H9 (cell line): Measurements from ENCODE around the gene FSIP2. TPM values are rescaled to one million over a fixed set of nuclear protein-coding genes. Genes with fewer than 3 reads are reported as not detected.

Experiments
- DNase-seq: peaks from one replicate; pipeline ENCODE4 v3.0.0-alpha.2; 2017
- H2AFZ ChIP-seq: one replicate; pipeline ENCODE4 v1.6.1; 2013; ENCODE audit warnings: mild to moderate bottlenecking, low read length, control low read depth, moderate library complexity
- H2AK5ac ChIP-seq: 2 replicates; pipeline ENCODE4 v1.6.1; 2013; ENCODE audit warnings: low read length, control low read depth, mixed read lengths; ENCODE audit not compliant: insufficient read length
- H2BK120ac ChIP-seq: one replicate; pipeline ENCODE4 v1.6.1; 2013; ENCODE audit warnings: low read depth, mild to moderate bottlenecking, low read length, control low read depth, inconsistent platforms; ENCODE audit not compliant: poor library complexity, severe bottlenecking
- H2BK12ac ChIP-seq: 2 replicates; pipeline ENCODE4 v1.6.1; 2013; ENCODE audit warnings: low read length, control low read depth, mixed read lengths, low read depth; ENCODE audit not compliant: insufficient read length
- H2BK15ac ChIP-seq: 2 replicates; pipeline ENCODE4 v1.6.1; 2013; ENCODE audit warnings: low read depth, low read length, control low read depth
- H2BK20ac ChIP-seq: one replicate; pipeline ENCODE4 v1.6.1; 2013; ENCODE audit warnings: low read depth, mild to moderate bottlenecking, low read length, control low read depth, inconsistent platforms; ENCODE audit not compliant: poor library complexity, severe bottlenecking
- H2BK5ac ChIP-seq: 2 replicates; pipeline ENCODE4 v1.6.1; 2013; ENCODE audit warnings: low read length, control low read depth, mixed read lengths; ENCODE audit not compliant: insufficient read length
- H3K14ac ChIP-seq: 2 replicates; pipeline ENCODE4 v1.6.1; 2013; ENCODE audit warnings: low read length, control low read depth; ENCODE audit not compliant: insufficient read depth
- H3K18ac ChIP-seq: 2 replicates; pipeline ENCODE4 v1.6.1; 2013; ENCODE audit warnings: low read depth, mild to moderate bottlenecking, mixed read lengths, low read length, control low read depth; ENCODE audit not compliant: insufficient read length
- H3K23ac ChIP-seq: 2 replicates; pipeline ENCODE4 v1.6.1; 2013; ENCODE audit warnings: low read length, control low read depth, mixed read lengths, low read depth; ENCODE audit not compliant: insufficient read length
- H3K23me2 ChIP-seq: 2 replicates; pipeline ENCODE4 v1.6.1; 2013; ENCODE audit warnings: low read depth, mild to moderate bottlenecking, mixed read lengths, low read length, control low read depth; ENCODE audit not compliant: insufficient read length, poor library complexity, severe bottlenecking
- H3K27ac ChIP-seq: 2 replicates; pipeline ENCODE4 v1.5.1; 2013; ENCODE audit warnings: low read length, control low read depth, mixed read lengths, low read depth; ENCODE audit not compliant: insufficient read length
- H3K27me3 ChIP-seq: 2 replicates; pipeline ENCODE4 v1.6.1; 2013; ENCODE audit warnings: low read length, control low read depth, inconsistent platforms; ENCODE audit not compliant: insufficient read depth
- H3K4ac ChIP-seq: 2 replicates; pipeline ENCODE4 v1.6.1; 2013; ENCODE audit warnings: low read depth, mild to moderate bottlenecking, control low read depth, inconsistent platforms, low read length, moderate library complexity
- H3K4me1 ChIP-seq: 2 replicates; pipeline ENCODE4 v1.6.1; 2013; ENCODE audit warnings: low read length, control low read depth, inconsistent platforms; ENCODE audit not compliant: insufficient read depth
- H3K4me2 ChIP-seq: 2 replicates; pipeline ENCODE4 v1.6.1; 2013; ENCODE audit warnings: low read length, control low read depth, mixed read lengths; ENCODE audit not compliant: insufficient read length, insufficient read depth
- H3K56ac ChIP-seq: 2 replicates; pipeline ENCODE4 v1.6.1; 2013; ENCODE audit warnings: low read depth, mild to moderate bottlenecking, mixed read lengths, low read length, control low read depth; ENCODE audit not compliant: insufficient read length
- H3K79me1 ChIP-seq: 2 replicates; pipeline ENCODE4 v1.6.1; 2013; ENCODE audit warnings: low read depth, mild to moderate bottlenecking, moderate library complexity, low read length, control low read depth, inconsistent platforms; ENCODE audit not compliant: insufficient read depth, poor library complexity, severe bottlenecking
- H3K79me2 ChIP-seq: 2 replicates; pipeline ENCODE4 v1.6.1; 2013; ENCODE audit warnings: low read length, control low read depth, inconsistent platforms; ENCODE audit not compliant: insufficient read depth
- H3K9ac ChIP-seq: 2 replicates; pipeline ENCODE4 v1.6.1; 2013; ENCODE audit warnings: low read length, control low read depth, mixed read lengths; ENCODE audit not compliant: insufficient read length; ENCODE audit errors: extremely low read depth
- H3K9me3 ChIP-seq: one replicate; pipeline ENCODE4 v1.6.1; 2013; ENCODE audit warnings: low read depth, low read length, inconsistent platforms; ENCODE audit not compliant: control insufficient read depth
- H3T11ph ChIP-seq: one replicate; pipeline ENCODE4 v1.6.1; 2013; ENCODE audit warnings: mild to moderate bottlenecking, low read length, control low read depth, inconsistent platforms
- H4K20me1 ChIP-seq: one replicate; pipeline ENCODE4 v1.6.1; 2013; ENCODE audit not compliant: control insufficient read depth, insufficient read length, insufficient read depth
- H4K5ac ChIP-seq: 2 replicates; pipeline ENCODE4 v1.6.1; 2013; ENCODE audit warnings: low read depth, mild to moderate bottlenecking, mixed read lengths, low read length, control low read depth; ENCODE audit not compliant: insufficient read length
- H4K8ac ChIP-seq: replicated peaks from 2 replicates; pipeline ENCODE4 v1.6.1; 2013; ENCODE audit warnings: low read length, control low read depth, mixed read lengths, low read depth; ENCODE audit not compliant: insufficient read length
- H4K91ac ChIP-seq: 2 replicates; pipeline ENCODE4 v1.6.1; 2013; ENCODE audit warnings: low read depth, mild to moderate bottlenecking, moderate library complexity, mixed read lengths, low read length, control low read depth; ENCODE audit not compliant: insufficient read length
- H3K27ac Mint-ChIP-seq, 3 experiments: 2 replicates in 2 of 3; 3 replicates in 1 of 3; pipeline ENCODE4 v1.8.0; 2020 to 2021; ENCODE audit warnings: mixed read lengths in 3 of 3, mild to moderate bottlenecking in 1 of 3, moderate library complexity in 1 of 3
- H3K27me3 Mint-ChIP-seq: 2 replicates; pipeline ENCODE4 v1.8.0; 2021; ENCODE audit warnings: low read depth, mild to moderate bottlenecking, moderate library complexity, mixed read lengths
- H3K36me3 Mint-ChIP-seq, 3 experiments: 2 replicates in 2 of 3; 3 replicates in 1 of 3; pipeline ENCODE4 v1.8.0; 2020 to 2021; ENCODE audit warnings: low read depth in 3 of 3, mixed read lengths in 3 of 3; ENCODE audit not compliant: insufficient read depth in 1 of 3
- H3K4me1 Mint-ChIP-seq, 2 experiments: 2 replicates each; pipeline ENCODE4 v1.8.0; 2020; ENCODE audit warnings: mixed read lengths in 2 of 2
- H3K4me3 Mint-ChIP-seq, 2 experiments: 2 replicates in 1 of 2; 3 replicates in 1 of 2; pipeline ENCODE4 v1.8.0; 2020 to 2021; ENCODE audit warnings: mild to moderate bottlenecking in 2 of 2, mixed read lengths in 2 of 2, moderate library complexity in 1 of 2
- H3K9me3 Mint-ChIP-seq, 2 experiments: 2 replicates in 1 of 2; 3 replicates in 1 of 2; pipeline ENCODE4 v1.8.0; 2020; ENCODE audit warnings: mild to moderate bottlenecking in 2 of 2, mixed read lengths in 2 of 2, moderate library complexity in 1 of 2
- total RNA-seq: library from RNA; stranded (reverse); gene quantifications from 2 replicates; pipeline ENCODE4 v1.2.1, GENCODE V29; 2021
- TF ChIP-seq, protein P1 (sequence below): fragments of 200-600 bp; sonication (generic); conservative IDR thresholded peaks from 3 replicates; pipeline ENCODE4 v1.8.0; 2021; ENCODE audit warnings: antibody characterized with exemption, mild to moderate bottlenecking

The FSIP2 gene
- total RNA-seq, 1 experiment from 2014 or later, result 2.4 TPM

DNA sequence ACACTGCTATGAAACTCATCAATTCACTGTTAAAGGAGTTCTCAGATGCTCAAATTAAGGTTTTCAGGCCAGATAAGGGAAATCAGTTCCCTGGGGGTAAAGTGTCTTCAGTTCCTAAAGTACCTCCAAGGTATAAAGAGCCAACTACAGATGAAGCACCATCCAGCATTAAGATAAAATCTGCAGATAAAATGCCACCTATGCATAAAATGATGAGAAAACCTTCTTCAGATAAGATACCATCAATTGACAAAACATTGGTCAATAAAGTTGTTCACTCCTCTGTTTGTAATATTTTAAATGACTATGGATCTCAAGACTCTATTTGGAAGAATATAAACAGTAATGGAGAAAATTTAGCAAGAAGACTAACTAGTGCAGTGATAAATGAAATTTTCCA, 68.2 kb downstream of the FSIP2 start:
- no peak for DNase-seq
- Mint-ChIP-seq H3K4me1 (0 out of 4 replicates have a peak, but pooled peaks cover 0 to 5% of the 10 kb centered on the region in 2 experiments), H3K4me3 (no peak overlapping the region), H3K27me3 (no peaks in the 10 kb centered on the region), H3K27ac (no peak overlapping the region), H3K36me3 (peaks cover 2 to 40% (median 3%) of the 10 kb centered on the region in 3 experiments; a peak in 3 of 7 replicates), H3K9me3 (peaks cover 5 to 18% of the 10 kb centered on the region in 2 experiments; a peak in 4 of 5 replicates)
- TF ChIP-seq, protein P1, sequence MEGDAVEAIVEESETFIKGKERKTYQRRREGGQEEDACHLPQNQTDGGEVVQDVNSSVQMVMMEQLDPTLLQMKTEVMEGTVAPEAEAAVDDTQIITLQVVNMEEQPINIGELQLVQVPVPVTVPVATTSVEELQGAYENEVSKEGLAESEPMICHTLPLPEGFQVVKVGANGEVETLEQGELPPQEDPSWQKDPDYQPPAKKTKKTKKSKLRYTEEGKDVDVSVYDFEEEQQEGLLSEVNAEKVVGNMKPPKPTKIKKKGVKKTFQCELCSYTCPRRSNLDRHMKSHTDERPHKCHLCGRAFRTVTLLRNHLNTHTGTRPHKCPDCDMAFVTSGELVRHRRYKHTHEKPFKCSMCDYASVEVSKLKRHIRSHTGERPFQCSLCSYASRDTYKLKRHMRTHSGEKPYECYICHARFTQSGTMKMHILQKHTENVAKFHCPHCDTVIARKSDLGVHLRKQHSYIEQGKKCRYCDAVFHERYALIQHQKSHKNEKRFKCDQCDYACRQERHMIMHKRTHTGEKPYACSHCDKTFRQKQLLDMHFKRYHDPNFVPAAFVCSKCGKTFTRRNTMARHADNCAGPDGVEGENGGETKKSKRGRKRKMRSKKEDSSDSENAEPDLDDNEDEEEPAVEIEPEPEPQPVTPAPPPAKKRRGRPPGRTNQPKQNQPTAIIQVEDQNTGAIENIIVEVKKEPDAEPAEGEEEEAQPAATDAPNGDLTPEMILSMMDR, result no peak
- Histone ChIP-seq H3K79me1 (no peaks in the 10 kb centered on the region), H2BK12ac (no peak overlapping the region), H3K14ac (no peak overlapping the region), H4K8ac (no peak overlapping the region), H2AFZ (no peak overlapping the region), H2BK120ac (no peak overlapping the region), H3K27ac (no peak overlapping the region), H3K9ac (no peak overlapping the region), H3K27me3 (no peaks in the 10 kb centered on the region), H3K56ac (no peak overlapping the region), H3K23ac (no peak overlapping the region), H4K20me1 (no peaks in the 10 kb centered on the region), H2BK20ac (no peak overlapping the region), H3K23me2 (no peaks in the 10 kb centered on the region), H3K4ac (no peak overlapping the region), H3K9me3 (no peaks in the 10 kb centered on the region), H3K4me2 (no peak overlapping the region), H3K79me2 (no peaks in the 10 kb centered on the region), H3K18ac (no peak overlapping the region), H3T11ph (no peak overlapping the region), H3K4me1 (no peaks in the 10 kb centered on the region; the same call in 1 of the 2 replicates), H2BK5ac (no peak overlapping the region), H2AK5ac (no peak overlapping the region), H4K5ac (no peak overlapping the region), H2BK15ac (no peak overlapping the region), H4K91ac (no peak overlapping the region)
